SU-DHL-6 (cell line): ENCODE data around the gene ING1.

Experiments
- H2AFZ ChIP-seq: fragments of 200-600 bp; sonication (generic); 2 replicates; pipeline ENCODE4 v1.6.1; 2014; ENCODE audit warnings: low read depth, mild to moderate bottlenecking, moderate library complexity, mixed read lengths, antibody characterized with exemption, low read length; ENCODE audit not compliant: severe bottlenecking
- H3F3A ChIP-seq: fragments of 200-600 bp; shearing (Covaris generic); 2 replicates; pipeline ENCODE4 v1.6.0; 2016; ENCODE audit warnings: antibody characterized with exemption, mild to moderate bottlenecking; ENCODE audit not compliant: insufficient read depth
- H3K27ac ChIP-seq: fragments of 200-600 bp; sonication (generic); 2 replicates; pipeline ENCODE4 v1.5.1; 2016; ENCODE audit warnings: low read depth, mild to moderate bottlenecking, low read length, moderate library complexity, mixed read lengths
- H3K27me3 ChIP-seq: fragments of 200-600 bp; sonication (generic), shearing (Covaris generic); 2 replicates; pipeline ENCODE4 v1.6.0; 2014; ENCODE audit warnings: mild to moderate bottlenecking, low read length
- H3K36me3 ChIP-seq: fragments of 200-600 bp; sonication (generic); 2 replicates; pipeline ENCODE4 v1.6.1; 2014; ENCODE audit warnings: mild to moderate bottlenecking, low read length, mixed read lengths
- H3K4me2 ChIP-seq: fragments of 300-600, 200-600 bp; shearing (Covaris generic), sonication (generic); 2 replicates; pipeline ENCODE4 v1.6.0; 2014; ENCODE audit warnings: low read length, low read depth, mild to moderate bottlenecking; ENCODE audit not compliant: poor library complexity, severe bottlenecking
- H3K4me3 ChIP-seq: fragments of 200-600 bp; sonication (generic); 2 replicates; pipeline ENCODE4 v1.5.1; 2014; ENCODE audit warnings: antibody characterized with exemption, low read length, mild to moderate bottlenecking, mixed read lengths; ENCODE audit not compliant: insufficient read depth, poor library complexity, severe bottlenecking
- H3K79me2 ChIP-seq: fragments of 200-600 bp; sonication (generic); 2 replicates; pipeline ENCODE4 v1.6.1; 2014; ENCODE audit warnings: mild to moderate bottlenecking, low read length, moderate library complexity; ENCODE audit not compliant: insufficient read depth
- H3K9ac ChIP-seq: fragments of 200-600 bp; sonication (generic); 2 replicates; pipeline ENCODE4 v1.7.0; 2014; ENCODE audit warnings: mild to moderate bottlenecking, low read length
- H3K9me2 ChIP-seq: fragments of 200-600 bp; sonication (generic); replicated peaks from 2 replicates; pipeline ENCODE4 v1.6.1; 2014; ENCODE audit warnings: low read length; ENCODE audit not compliant: insufficient read depth
- H3K9me3 ChIP-seq: fragments of 200-600 bp; sonication (generic); 2 replicates; pipeline ENCODE4 v1.6.1; 2014; ENCODE audit warnings: low read length, mixed read lengths; ENCODE audit not compliant: insufficient read depth
- H4K20me1 ChIP-seq: fragments of 200-600 bp; sonication (generic); 2 replicates; pipeline ENCODE4 v1.6.1; 2014; ENCODE audit warnings: low read depth, mild to moderate bottlenecking, antibody characterized with exemption, low read length, moderate library complexity, mixed read lengths
- CTCF ChIP-seq: fragments of 200-600 bp; sonication (generic); IDR thresholded peaks from one replicate; pipeline ENCODE4 v1.5.1; 2017; ENCODE audit warnings: antibody characterized with exemption, mild to moderate bottlenecking, low read length, moderate library complexity; ENCODE audit not compliant: insufficient read depth, poor library complexity, severe bottlenecking
- EZH2phosphoT487 ChIP-seq: fragments of 200-600 bp; sonication (generic), shearing (Covaris generic); conservative IDR thresholded peaks from 2 replicates; pipeline ENCODE4 v1.6.1; 2018; ENCODE audit warnings: mild to moderate bottlenecking, antibody characterized with exemption, low read length, moderate library complexity, mixed read lengths

Gene ING1

GRCh38 chr13:110731072-110731471, 17.6 kb downstream of the ING1 start:
- Histone ChIP-seq H3K27ac (no peak overlapping the region), H3K9ac (no peak overlapping the region), H3K9me2 (no peaks in the 10 kb centered on the region), H3F3A (peaks cover 3% of the 10 kb centered on the region; the same call in 1 of the 2 replicates), H3K9me3 (no peaks in the 10 kb centered on the region), H3K4me2 (no peak overlapping the region), H2AFZ (no peak overlapping the region), H3K79me2 (no peaks in the 10 kb centered on the region), H3K27me3 (no peaks in the 10 kb centered on the region), H3K36me3 (no peaks in the 10 kb centered on the region), H3K4me3 (no peak overlapping the region), H4K20me1 (no peaks in the 10 kb centered on the region)
- TF ChIP-seq EZH2phosphoT487 (no peak), CTCF (no peak)

GRCh38 chr13:110734561-110734960, 21.1 kb downstream of the ING1 start:
- no peaks in the 10 kb centered on the region for H3K27me3 ChIP-seq
- H3K9ac ChIP-seq = no peak overlapping the region
- H3K9me2 ChIP-seq = no peaks in the 10 kb centered on the region
- no peak overlapping the region for H3K4me3 ChIP-seq
- H3K36me3 ChIP-seq = no peaks in the 10 kb centered on the region
- no peaks in the 10 kb centered on the region for H3K79me2 ChIP-seq
- H3F3A ChIP-seq = no peaks in the 10 kb centered on the region
- no peak for TF ChIP-seq CTCF
- no peak for TF ChIP-seq EZH2phosphoT487
- H3K9me3 ChIP-seq = no peaks in the 10 kb centered on the region
- H3K4me2 ChIP-seq = no peak overlapping the region
- no peak overlapping the region for H2AFZ ChIP-seq
- no peaks in the 10 kb centered on the region for H4K20me1 ChIP-seq
- H3K27ac ChIP-seq = no peak overlapping the region

- Histone ChIP-seq H3K27me3 (no peaks in the 10 kb centered on the region), H3K9me2 (no peaks in the 10 kb centered on the region), H3K36me3 (no peaks in the 10 kb centered on the region), H4K20me1 (no peaks in the 10 kb centered on the region), H2AFZ (no peak overlapping the region), H3K9ac (no peak overlapping the region), H3K4me3 (no peak overlapping the region), H3K79me2 (no peaks in the 10 kb centered on the region), H3K9me3 (no peaks in the 10 kb centered on the region), H3F3A (no peaks in the 10 kb centered on the region), H3K4me2 (no peak overlapping the region), H3K27ac (no peak overlapping the region)
- TF ChIP-seq EZH2phosphoT487 (no peak), CTCF (no peak)
Measured at GRCh38 chr13:110737555-110737954, 24.1 kb downstream of the ING1 start.

GRCh38 chr13:110743687-110744086, 30.2 kb downstream of the ING1 start:
- no peaks in the 10 kb centered on the region for H3K36me3 ChIP-seq
- no peaks in the 10 kb centered on the region for H3F3A ChIP-seq
- no peaks in the 10 kb centered on the region for H3K79me2 ChIP-seq
- no peak overlapping the region for H3K27ac ChIP-seq
- no peak overlapping the region for H2AFZ ChIP-seq
- peaks cover 17% of the 10 kb centered on the region; the same call in 1 of the 2 replicates for H3K9me3 ChIP-seq
- H4K20me1 ChIP-seq = no peaks in the 10 kb centered on the region
- H3K9ac ChIP-seq = no peak overlapping the region
- H3K4me3 ChIP-seq = no peak overlapping the region
- H3K9me2 ChIP-seq = no peaks in the 10 kb centered on the region
- H3K27me3 ChIP-seq = no peaks in the 10 kb centered on the region
- H3K4me2 ChIP-seq = no peak overlapping the region
- TF ChIP-seq EZH2phosphoT487 = no peak
- no peak for TF ChIP-seq CTCF
